ENCODE data around the gene ACER3.
"Not testable (repeated sequence)": the region's sequence is repeated elsewhere in the genome, so short reads cannot be mapped to it uniquely, and the experiment has no call there.

Gene ACER3

DNA sequence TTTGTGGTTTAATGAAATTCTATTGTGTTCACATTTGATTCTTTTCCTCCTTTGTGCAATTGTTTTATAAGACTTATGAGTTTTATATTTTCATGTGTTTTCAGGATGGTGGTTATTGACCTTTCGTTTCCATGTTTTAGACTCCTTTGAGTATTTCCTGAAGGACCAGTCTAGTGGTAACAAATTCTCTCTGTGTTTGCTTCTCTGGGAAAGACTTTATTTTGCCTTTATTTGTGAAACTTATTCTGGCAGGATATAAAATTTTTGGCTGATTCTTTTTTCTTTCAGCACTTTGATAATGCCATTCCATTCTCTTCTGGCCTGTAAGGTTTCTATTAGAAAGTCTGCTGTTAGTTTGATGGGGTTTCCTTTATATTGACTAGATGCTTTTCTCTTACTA is 83.5 kb downstream of the ACER3 start:
- no peak for DNase-seq

GRCh38 chr11:76946223-76946622 is 85.5 kb downstream of the ACER3 start:
- DNase-seq: no peak

- DNase-seq: no peak
Measured at GRCh38 chr11:76947190-76947589, 86.5 kb downstream of the ACER3 start.

DNA sequence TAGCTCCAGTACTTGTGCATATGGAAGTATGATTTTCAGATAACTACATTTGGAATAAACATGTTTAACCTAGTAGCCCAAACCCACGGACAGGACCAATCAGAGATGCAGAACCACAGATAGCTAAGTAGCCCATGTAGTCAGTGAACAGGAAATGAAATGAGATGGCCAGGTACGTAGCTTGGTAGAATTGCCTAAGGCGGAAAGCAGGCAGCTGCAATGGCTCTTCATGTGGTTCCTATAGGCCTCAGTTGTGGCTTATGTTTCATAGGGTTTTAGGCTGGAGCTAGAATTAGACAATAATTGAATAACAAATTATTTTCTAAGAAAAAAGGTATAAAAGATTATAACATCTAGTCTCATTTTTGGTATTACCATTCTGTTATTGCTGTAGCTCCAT is 87.1 kb downstream of the ACER3 start:
- no peak for DNase-seq

DNA sequence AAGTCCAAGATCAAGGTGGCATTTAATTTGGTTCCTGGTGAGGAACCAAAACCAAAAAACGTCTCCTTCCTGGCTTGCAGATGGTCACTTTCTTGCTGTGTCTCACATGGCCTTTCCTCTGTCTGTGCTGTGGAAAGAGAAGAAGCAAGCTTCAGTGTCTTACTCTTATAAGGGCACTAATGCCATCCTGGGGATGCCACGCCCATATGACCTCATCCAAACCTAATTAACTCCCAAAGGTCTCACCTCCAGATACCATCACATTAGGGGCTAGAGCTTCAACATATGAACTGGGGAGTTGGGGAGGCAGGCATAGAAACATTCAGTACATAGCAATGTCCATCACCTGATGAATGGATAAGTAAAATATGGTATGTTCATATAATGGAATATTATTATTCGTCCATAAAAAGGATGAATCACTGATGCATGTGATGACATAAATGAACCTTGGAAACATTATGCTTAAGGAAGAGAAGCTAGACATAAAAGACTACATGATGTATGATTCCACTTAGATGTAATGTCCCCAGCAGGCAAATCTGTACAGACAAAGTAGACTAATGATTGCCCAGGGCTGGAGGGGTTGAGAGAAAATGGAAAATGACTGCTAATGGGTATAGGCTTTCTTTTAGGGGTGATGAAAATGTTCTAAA is 94.9 kb downstream of the ACER3 start:
- no peak for DNase-seq

- no peak for DNase-seq
Measured at GRCh38 chr11:76962583-76963416, 102.1 kb downstream of the ACER3 start.

DNA sequence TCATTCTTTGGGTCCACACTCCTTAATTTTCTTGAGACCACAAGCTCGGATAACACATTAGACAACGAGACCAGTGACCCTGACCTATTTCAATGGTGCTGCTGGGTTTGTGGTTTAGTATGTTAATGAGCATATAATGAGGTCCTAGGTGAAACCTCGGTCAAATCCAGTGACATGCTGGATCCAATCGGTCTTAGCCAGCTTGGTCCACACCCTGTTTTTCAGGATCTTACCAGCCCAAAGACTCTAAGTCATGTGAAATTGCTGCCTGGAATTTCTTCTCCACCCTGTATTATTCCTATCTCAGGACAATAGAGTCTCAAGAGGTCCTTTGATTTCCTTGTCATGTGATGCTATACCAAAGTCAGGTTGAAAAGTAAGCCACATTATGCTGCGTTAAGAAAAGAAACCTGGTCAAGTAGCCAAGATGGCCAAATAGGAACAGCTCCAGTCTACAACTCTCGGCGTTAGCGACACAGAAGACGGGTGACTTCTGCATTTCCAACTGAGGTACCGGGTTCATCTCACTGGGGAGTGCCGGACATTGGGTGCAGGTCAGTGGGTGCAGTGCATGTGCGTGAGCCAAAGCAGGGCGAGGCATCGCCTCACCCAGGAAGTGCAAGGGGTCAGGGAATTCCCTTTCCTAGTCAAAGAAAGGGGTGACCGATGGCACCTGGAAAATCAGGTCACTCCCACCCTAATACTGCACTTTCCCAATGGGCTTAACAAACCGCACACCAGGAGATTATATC is 102.9 kb downstream of the ACER3 start:
- DNase-seq: not testable (repeated sequence)

DNA sequence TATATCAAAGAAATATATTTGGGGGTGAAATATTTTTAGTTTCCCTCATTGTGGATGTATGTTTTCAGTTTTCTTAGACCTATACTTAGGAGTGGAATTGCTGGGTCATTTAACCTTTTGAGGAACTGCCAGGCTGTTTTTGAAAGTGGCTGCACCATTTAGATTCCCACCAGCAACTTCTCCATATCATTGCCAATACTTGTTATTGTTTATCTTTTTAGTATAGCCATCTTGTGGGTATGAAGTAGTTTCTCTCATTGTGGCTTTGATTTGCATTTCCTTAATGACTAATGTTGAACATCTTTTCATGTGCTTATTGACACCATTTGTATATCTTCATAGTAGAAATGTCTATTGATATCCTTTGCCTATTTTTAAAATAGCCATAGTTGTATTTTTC is 111.3 kb downstream of the ACER3 start:
- no peak for DNase-seq

DNA sequence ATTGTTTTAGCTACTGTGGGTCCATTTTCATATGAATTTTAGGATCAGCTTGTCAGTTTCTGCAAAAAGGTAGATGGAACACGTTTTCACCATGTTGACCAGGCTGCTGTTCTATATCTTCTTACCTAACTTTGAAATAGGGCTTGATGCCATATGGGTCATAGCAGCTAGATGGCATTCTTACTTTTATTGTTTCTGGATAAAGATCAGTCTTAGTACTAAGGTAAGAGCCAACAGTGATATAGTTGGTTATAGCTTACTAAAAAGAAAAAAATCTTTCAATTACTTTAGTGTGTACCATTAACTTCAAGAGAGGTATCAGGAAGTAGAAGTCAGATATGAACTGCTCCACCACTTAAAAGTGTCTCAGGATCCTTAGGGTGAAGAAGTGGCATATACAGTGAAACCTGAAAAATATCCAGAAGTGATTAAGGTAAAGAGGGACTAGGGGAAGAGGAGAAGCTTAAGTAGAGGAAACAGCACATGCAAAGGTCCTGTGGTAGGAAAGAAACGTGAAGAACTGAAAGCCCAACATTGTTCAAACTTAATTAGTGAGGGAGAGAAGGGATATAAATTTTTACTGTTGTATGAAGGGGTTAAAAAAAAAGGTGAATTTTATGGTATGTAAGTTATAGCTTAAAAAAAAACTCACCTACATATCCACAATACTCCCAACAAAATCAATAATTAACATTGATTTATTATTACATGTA is 113.6 kb downstream of the ACER3 start:
- DNase-seq: no peak

- no peak for DNase-seq
Measured at GRCh38 chr11:76975513-76975912, 114.8 kb downstream of the ACER3 start.

DNA sequence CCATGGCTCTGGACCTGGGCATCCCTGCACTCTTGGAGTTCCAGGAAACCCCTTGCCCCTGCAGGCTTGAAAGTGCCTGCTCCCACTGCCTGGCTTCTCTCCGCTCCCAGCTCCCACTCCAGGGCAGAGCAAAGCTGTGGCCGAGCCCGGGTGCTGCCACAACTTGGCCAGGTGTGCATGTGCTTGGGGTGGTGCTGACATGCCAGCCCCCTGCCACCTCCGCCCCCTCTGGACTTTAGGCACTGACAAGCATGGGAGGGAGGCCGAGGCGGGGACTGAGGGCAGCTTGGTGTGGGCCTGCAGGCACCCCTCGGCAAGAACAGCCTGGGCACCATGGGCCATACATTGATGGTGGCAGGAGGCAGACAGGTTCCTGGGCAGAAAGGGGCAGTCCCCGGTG is 117.1 kb downstream of the ACER3 start:
- no peak for DNase-seq

DNA sequence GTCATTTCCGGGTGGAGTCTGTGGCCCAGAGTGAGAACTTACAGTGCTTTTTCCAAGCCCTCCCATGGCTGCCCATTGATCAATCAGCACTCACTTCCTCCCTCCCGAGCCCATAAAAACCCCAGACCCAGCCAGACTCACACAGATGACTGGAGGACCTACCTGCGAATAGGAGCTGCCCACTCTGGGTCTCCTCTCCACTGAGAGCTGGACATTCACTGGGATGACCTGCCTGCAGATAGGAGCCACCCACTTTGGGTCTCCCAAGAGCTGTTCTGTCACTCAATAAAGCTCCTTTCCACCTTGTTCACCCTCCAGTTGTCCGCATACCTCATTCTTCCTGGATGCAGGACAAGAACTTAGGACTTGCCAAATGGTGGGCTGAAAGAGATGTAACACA is 117.5 kb downstream of the ACER3 start:
- DNase-seq: no peak

DNA sequence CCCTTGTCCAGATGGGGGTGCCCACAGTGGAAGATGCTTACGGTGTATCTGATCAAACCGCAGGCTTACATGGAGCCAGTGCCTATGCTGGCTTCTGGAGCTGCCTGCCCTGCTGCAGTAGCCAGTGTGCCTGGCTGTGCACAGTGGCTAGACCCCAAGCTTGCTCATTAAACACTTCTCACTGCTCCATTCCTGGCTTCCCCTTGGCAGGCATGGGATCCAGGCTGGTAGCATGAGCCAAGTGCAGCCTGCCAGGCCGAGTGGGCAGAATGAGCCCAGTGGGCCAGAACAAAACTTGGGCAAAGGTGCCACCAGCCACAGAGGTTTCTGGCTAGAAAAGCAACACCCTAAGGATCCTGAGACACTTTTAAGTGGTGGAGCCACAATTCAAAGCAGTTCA is 118.1 kb downstream of the ACER3 start:
- DNase-seq: no peak

DNA sequence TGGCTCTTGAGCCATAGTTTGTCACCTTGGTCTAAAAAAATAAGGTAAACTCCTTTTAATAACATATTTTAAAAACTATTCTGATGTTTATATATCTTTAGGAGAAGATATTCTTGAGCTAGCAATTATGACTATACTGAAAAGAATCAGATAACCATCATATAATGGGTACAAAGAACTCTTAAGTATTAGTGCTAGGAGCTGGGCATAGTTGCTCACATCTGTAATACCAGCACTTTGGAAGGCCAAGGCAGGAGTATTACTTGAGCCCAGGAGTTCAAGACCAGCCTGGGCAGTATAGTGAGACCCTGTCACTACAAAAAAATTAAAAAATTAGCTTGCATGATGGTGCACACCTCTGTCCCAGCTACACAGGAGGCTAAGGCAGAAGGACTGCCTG is 119.5 kb downstream of the ACER3 start:
- no peak for DNase-seq

GRCh38 chr11:76984743-76985142 is 124.0 kb downstream of the ACER3 start:
- DNase-seq: no peak

- no peak for DNase-seq
Measured at GRCh38 chr11:76987203-76987602, 126.5 kb downstream of the ACER3 start.

- no peak for DNase-seq
Measured at GRCh38 chr11:76990628-76991027, 129.9 kb downstream of the ACER3 start.

DNA sequence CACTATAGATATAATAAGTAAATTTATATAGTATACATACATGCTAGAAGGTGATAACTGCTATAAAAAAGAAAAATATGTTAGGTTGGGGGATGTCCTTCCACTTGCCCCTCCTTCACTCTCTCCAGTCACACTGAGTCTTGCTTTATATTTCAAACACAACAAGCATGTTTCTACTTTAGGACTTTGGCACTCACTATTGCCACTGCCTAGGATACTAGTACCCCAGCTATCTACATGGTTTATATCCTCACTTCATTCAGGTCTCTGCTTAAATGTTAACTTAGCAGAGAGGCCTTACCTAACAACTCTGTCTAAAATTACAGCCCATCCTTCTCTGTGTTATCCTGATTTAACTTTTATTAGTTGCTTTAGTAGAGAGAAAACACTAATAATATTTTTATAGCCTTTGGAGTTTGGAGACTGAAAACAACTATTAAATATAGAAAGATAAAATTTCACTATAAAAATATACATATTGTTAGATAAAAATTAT is 134.4 kb downstream of the ACER3 start:
- no peak for DNase-seq

DNA sequence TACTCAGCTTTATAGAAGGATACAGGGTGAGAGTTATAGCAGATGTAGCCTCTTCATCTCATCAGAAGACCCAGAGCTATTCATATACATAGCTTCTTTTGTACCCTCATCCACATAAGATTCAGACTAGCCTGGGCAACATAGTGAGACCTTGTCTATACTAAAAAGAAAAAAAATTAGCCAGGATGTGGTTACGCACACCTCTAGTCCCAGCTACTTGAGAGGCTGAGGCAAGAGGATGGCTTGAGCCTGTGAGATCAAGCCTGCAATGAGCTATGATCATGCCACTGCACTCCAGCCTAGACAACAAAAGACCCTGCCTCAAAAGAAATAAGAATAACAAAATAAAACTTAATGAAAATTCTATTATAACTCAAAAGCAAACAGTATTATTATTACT is 136.8 kb downstream of the ACER3 start:
- DNase-seq: no peak

DNA sequence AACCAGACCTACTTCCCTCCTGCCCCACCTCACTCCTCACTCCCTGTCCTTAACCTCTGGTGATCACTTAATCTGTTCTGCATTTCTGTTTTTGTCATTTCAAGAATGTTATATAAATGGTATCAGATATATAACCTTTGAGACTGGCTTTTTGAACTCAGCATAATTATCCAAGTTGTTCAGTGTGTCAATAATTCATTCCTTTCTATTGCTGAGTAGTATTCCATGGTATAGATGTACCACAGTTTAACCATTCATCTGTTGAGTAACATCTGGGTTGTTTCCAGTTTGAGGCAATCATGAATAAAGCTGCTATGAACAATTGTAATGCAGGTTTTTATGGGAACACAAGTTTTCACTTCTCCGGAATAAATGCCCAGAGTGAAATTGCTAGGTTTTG is 138.9 kb downstream of the ACER3 start:
- DNase-seq: no peak

GRCh38 chr11:77001613-77002012 is 140.9 kb downstream of the ACER3 start:
- DNase-seq: no peak

GRCh38 chr11:77002776-77003175 is 142.1 kb downstream of the ACER3 start:
- no peak for DNase-seq

GRCh38 chr11:77003963-77004362 is 143.2 kb downstream of the ACER3 start:
- DNase-seq: no peak

Measured in activated CD8-positive, alpha-beta memory T cell treated with anti-CD3 and anti-CD28 coated beads for 24 hours (primary cell).